Suprapubic skin (tissue), 4 donors: ENCODE measurements around the gene CTAGE9. TPM values are rescaled to one million over a fixed set of nuclear protein-coding genes. Genes with fewer than 3 reads are reported as not detected.

Experiments
- DNase-seq, 2 donors: peaks; one replicate each; pipeline ENCODE4 v3.0.0-alpha.2; 2019; ENCODE audit warnings: low spot score in 2 of 2
- H3K27ac ChIP-seq: fragments of 200-600 bp; sonication (generic); one replicate; pipeline ENCODE4 v1.5.1; 2019
- H3K27me3 ChIP-seq: fragments of 200-600 bp; sonication (generic); one replicate; pipeline ENCODE4 v1.5.1; 2019
- H3K36me3 ChIP-seq: fragments of 200-600 bp; sonication (generic); one replicate; pipeline ENCODE4 v1.5.1; 2019
- H3K4me1 ChIP-seq: fragments of 200-600 bp; sonication (generic); one replicate; pipeline ENCODE4 v1.5.1; 2019
- H3K4me3 ChIP-seq: fragments of 200-600 bp; sonication (generic); one replicate; pipeline ENCODE4 v1.5.1; 2019; ENCODE audit warnings: mild to moderate bottlenecking
- H3K9me3 ChIP-seq: fragments of 200-600 bp; sonication (generic); one replicate; pipeline ENCODE4 v1.5.1; 2019
- EP300 ChIP-seq: sonication (generic); formaldehyde crosslinking; IDR thresholded peaks from one replicate; pipeline ENCODE4 v1.6.1; 2017; ENCODE audit warnings: antibody characterized with exemption
- POLR2A ChIP-seq, 2 donors: fragments of 450-650 bp; IDR thresholded peaks; one replicate each; pipeline ENCODE4 v1.6.1; 2017; ENCODE audit warnings: antibody characterized with exemption in 2 of 2, mild to moderate bottlenecking in 2 of 2, moderate library complexity in 2 of 2
- POLR2AphosphoS5 ChIP-seq, 3 donors: sonication (generic); formaldehyde crosslinking; IDR thresholded peaks; one replicate each; pipeline ENCODE4 v1.6.1; 2017; ENCODE audit warnings: antibody characterized with exemption in 3 of 3
- WGBS: methylation state at CpG from one replicate; pipeline ENCODE4 v1.1.5; 2018; 5-methylcytosine and 5-hydroxymethylcytosine counted together
- total RNA-seq, 4 donors: library from RNA; depleted of rRNA; stranded (reverse); fragments of >200 nt; gene quantifications; one replicate each; pipeline ENCODE4 v1.1.0, GENCODE V29; 2016
- TF ChIP-seq, protein P1 (sequence below), 2 donors: fragments of 200-600 bp in 1 of 2; fragments of 450-650 bp in 1 of 2; sonication (generic) in 1 of 2; IDR thresholded peaks; one replicate each; pipeline ENCODE4 v1.5.1; 2016 to 2019; ENCODE audit warnings: antibody characterized with exemption in 2 of 2, mild to moderate bottlenecking in 1 of 2, moderate library complexity in 1 of 2

The CTAGE9 gene
- total RNA-seq, 4 donors from 2014 or later: not detected

DNA sequence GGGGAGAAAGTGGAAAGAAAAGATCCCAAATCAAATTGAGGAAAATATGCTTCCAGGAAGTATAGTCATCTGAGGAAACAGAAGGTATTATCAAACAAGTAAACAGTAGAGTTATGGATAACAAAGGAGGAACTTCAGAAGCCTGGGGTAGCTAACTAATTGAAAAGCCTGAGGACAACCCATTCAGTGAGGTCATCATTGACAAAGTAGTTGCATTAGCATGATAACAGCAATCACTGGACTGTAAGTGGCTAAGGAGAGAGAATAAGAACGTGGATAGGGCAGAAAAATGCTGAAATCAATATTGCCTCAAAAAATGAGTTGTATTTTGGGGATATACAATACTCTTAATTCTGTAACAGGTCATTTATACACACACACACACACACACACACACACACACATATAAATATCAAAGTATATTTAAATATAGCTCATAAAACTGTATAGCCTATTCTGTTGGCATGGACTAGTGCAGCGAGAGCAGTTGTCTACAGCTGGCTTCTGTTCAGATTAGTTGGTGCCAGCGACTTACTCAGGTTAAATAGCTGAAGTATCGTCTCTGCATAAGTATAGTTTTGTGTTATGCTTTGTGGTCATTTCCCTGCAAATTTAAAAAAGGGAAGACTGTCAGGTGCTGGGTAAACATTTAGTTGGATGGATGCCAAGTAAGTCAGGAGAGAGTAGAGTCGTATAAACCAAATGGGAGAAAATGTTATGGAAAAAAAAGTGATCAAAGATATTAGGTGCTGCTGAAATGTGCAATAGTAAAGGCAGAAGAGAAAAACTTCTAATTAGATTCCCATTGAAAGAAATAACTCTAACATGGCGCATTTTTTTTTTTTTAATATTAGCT, 33.8 kb upstream of the CTAGE9 start:
- Histone ChIP-seq H3K4me3 (no peak overlapping the region), H3K27ac (no peak overlapping the region), H3K27me3 (no peaks in the 10 kb centered on the region), H3K9me3 (no peaks in the 10 kb centered on the region), H3K4me1 (no peaks in the 10 kb centered on the region), H3K36me3 (no peaks in the 10 kb centered on the region)
- 67% methylated on average over 6 of the region's 6 CpGs for WGBS
- no peak for DNase-seq
- no peak for TF ChIP-seq POLR2AphosphoS5 (IDR thresholded peaks at IDR 0.05)
- TF ChIP-seq, protein P1, sequence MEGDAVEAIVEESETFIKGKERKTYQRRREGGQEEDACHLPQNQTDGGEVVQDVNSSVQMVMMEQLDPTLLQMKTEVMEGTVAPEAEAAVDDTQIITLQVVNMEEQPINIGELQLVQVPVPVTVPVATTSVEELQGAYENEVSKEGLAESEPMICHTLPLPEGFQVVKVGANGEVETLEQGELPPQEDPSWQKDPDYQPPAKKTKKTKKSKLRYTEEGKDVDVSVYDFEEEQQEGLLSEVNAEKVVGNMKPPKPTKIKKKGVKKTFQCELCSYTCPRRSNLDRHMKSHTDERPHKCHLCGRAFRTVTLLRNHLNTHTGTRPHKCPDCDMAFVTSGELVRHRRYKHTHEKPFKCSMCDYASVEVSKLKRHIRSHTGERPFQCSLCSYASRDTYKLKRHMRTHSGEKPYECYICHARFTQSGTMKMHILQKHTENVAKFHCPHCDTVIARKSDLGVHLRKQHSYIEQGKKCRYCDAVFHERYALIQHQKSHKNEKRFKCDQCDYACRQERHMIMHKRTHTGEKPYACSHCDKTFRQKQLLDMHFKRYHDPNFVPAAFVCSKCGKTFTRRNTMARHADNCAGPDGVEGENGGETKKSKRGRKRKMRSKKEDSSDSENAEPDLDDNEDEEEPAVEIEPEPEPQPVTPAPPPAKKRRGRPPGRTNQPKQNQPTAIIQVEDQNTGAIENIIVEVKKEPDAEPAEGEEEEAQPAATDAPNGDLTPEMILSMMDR (IDR thresholded peaks at IDR 0.05): no peak
- no peak for TF ChIP-seq POLR2A (IDR thresholded peaks at IDR 0.05)
- no peak for TF ChIP-seq EP300

DNA sequence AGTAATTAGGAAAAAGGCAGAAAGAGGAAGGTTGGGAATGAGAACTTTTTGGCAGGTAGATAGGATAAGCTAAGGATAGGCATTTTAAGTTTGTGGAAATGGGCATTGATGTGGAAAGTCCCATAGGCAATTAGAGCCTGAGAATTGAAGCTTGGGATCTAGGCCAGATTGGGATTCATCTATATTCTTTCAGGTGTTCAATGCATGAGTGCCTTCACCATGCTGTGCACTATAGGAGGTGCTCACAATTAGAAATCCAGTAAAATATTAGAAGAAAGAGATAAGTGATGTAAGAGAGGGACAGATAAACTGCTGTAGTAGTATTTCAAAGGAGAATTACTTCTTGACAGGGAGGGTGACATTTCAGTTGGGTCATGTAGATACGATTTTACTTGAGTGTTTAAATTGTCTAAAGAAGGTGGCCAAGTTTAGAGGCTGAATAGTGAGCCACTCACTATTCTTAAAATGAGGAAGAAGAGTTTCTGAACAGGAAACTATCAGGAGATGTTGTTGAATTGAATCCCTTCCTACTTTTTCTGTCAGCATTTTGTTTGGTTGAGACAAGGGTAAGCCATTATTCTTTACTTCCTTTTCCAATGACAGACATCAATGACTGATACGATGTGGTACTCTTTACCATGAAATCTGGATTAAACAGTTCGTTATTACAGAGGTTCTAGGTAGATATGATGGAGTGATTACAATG, 31.0 kb upstream of the CTAGE9 start:
- Histone ChIP-seq H3K27me3 (no peaks in the 10 kb centered on the region), H3K4me3 (no peak overlapping the region), H3K36me3 (no peaks in the 10 kb centered on the region), H3K9me3 (no peaks in the 10 kb centered on the region), H3K27ac (no peak overlapping the region), H3K4me1 (no peaks in the 10 kb centered on the region)
- TF ChIP-seq, protein P1 (IDR thresholded peaks at IDR 0.05): no peak
- TF ChIP-seq POLR2A (IDR thresholded peaks at IDR 0.05) (no peak), POLR2AphosphoS5 (IDR thresholded peaks at IDR 0.05) (no peak), EP300 (no peak)
- DNase-seq: no peak
- 76% methylated on average over 3 of the region's 3 CpGs for WGBS

DNA sequence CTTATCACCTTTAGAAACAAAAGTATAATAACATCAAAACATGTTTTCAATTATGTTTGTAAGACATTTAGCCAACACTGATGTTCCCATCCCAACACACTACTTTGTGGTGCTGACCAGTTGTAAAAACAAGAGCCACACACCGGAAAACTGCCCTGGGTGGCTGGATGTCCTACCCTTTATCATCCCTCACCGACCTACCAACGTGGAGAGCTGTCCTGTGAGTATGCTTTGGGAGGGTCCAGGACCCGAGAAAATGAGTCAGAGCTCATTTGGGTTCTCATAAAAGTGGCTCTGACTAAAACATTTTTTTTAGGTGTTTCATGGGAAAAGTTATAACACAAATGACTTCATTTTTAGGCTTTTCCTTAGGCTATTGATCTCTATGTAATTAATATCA, 29.3 kb upstream of the CTAGE9 start:
- no peaks in the 10 kb centered on the region for H3K9me3 ChIP-seq
- 70% methylated on average over 4 of the region's 4 CpGs for WGBS
- TF ChIP-seq, protein P1 (IDR thresholded peaks at IDR 0.05): no peak
- TF ChIP-seq POLR2A (IDR thresholded peaks at IDR 0.05): no peak
- TF ChIP-seq EP300: no peak
- no peak for TF ChIP-seq POLR2AphosphoS5 (IDR thresholded peaks at IDR 0.05)
- no peak for DNase-seq
- no peak overlapping the region for H3K4me3 ChIP-seq
- no peaks in the 10 kb centered on the region for H3K4me1 ChIP-seq
- no peak overlapping the region for H3K27ac ChIP-seq
- no peaks in the 10 kb centered on the region for H3K27me3 ChIP-seq
- H3K36me3 ChIP-seq: no peaks in the 10 kb centered on the region

DNA sequence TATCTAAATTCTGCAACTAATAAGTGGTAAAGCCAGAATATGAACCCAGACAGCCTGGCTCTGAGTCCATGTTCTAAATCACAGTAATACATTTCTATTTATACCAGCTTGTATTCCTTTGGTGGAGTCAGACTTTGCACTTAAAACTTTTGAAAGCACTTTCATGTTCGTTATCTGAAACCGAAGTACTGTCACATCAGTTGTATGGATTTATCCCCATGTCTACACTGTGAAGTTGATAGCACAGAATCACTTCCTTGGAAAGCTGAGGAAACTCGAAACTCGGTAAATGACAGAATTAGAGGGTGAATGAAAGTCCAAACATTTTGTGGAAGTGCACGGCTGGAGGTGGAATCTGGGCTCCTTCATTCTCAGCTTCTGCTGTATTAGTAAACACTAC, 28.3 kb upstream of the CTAGE9 start:
- Histone ChIP-seq H3K27ac (no peak overlapping the region), H3K27me3 (no peaks in the 10 kb centered on the region), H3K36me3 (no peaks in the 10 kb centered on the region), H3K9me3 (no peaks in the 10 kb centered on the region), H3K4me1 (no peaks in the 10 kb centered on the region), H3K4me3 (no peak overlapping the region)
- 86% methylated on average over 5 of the region's 5 CpGs for WGBS
- no peak for TF ChIP-seq EP300
- TF ChIP-seq, protein P1 (IDR thresholded peaks at IDR 0.05): no peak
- no peak for TF ChIP-seq POLR2A (IDR thresholded peaks at IDR 0.05)
- TF ChIP-seq POLR2AphosphoS5 (IDR thresholded peaks at IDR 0.05): no peak
- no peak for DNase-seq

DNA sequence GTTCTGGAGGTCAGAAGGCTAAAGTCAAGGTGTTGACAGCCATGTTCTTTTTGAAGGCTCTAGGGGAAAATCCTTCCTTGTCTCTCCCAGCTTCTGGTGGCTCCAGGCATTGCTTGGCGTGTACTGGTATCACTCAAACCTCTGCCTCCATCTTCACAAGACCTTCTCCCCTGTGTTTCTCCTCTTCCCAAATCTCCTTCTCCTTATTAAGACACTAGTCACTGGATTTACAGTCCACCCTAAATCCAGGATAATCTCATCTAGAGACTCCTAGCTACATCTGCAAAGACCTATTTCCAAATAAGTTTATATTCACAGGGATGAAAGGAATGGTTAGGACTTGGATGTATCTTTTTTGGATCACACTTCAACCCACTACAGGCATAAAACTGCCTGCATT, 26.0 kb upstream of the CTAGE9 start:
- Histone ChIP-seq H3K4me1 (peaks cover 4% of the 10 kb centered on the region), H3K4me3 (no peak overlapping the region), H3K9me3 (no peaks in the 10 kb centered on the region), H3K36me3 (no peaks in the 10 kb centered on the region), H3K27ac (no peak overlapping the region), H3K27me3 (no peaks in the 10 kb centered on the region)
- TF ChIP-seq POLR2A (IDR thresholded peaks at IDR 0.05): no peak
- TF ChIP-seq EP300: no peak
- TF ChIP-seq, protein P1 (IDR thresholded peaks at IDR 0.05): no peak
- no peak for TF ChIP-seq POLR2AphosphoS5 (IDR thresholded peaks at IDR 0.05)
- 93% methylated on average over 1 of the region's 1 CpG for WGBS
- no peak for DNase-seq
